H9 (cell line): ENCODE measurements around the gene ABLIM1. TPM values are rescaled to one million over a fixed set of nuclear protein-coding genes. Genes with fewer than 3 reads are reported as not detected.

Experiments used
- DNase-seq: peaks from one replicate; pipeline ENCODE4 v3.0.0-alpha.2; 2017
- H2AFZ ChIP-seq: one replicate; pipeline ENCODE4 v1.6.1; 2013; ENCODE audit warnings: mild to moderate bottlenecking, low read length, control low read depth, moderate library complexity
- H2AK5ac ChIP-seq: 2 replicates; pipeline ENCODE4 v1.6.1; 2013; ENCODE audit warnings: low read length, control low read depth, mixed read lengths; ENCODE audit not compliant: insufficient read length
- H2BK120ac ChIP-seq: one replicate; pipeline ENCODE4 v1.6.1; 2013; ENCODE audit warnings: low read depth, mild to moderate bottlenecking, low read length, control low read depth, inconsistent platforms; ENCODE audit not compliant: poor library complexity, severe bottlenecking
- H2BK12ac ChIP-seq: 2 replicates; pipeline ENCODE4 v1.6.1; 2013; ENCODE audit warnings: low read length, control low read depth, mixed read lengths, low read depth; ENCODE audit not compliant: insufficient read length
- H2BK15ac ChIP-seq: 2 replicates; pipeline ENCODE4 v1.6.1; 2013; ENCODE audit warnings: low read depth, low read length, control low read depth
- H2BK20ac ChIP-seq: one replicate; pipeline ENCODE4 v1.6.1; 2013; ENCODE audit warnings: low read depth, mild to moderate bottlenecking, low read length, control low read depth, inconsistent platforms; ENCODE audit not compliant: poor library complexity, severe bottlenecking
- H2BK5ac ChIP-seq: 2 replicates; pipeline ENCODE4 v1.6.1; 2013; ENCODE audit warnings: low read length, control low read depth, mixed read lengths; ENCODE audit not compliant: insufficient read length
- H3K14ac ChIP-seq: 2 replicates; pipeline ENCODE4 v1.6.1; 2013; ENCODE audit warnings: low read length, control low read depth; ENCODE audit not compliant: insufficient read depth
- H3K18ac ChIP-seq: 2 replicates; pipeline ENCODE4 v1.6.1; 2013; ENCODE audit warnings: low read depth, mild to moderate bottlenecking, mixed read lengths, low read length, control low read depth; ENCODE audit not compliant: insufficient read length
- H3K23ac ChIP-seq: 2 replicates; pipeline ENCODE4 v1.6.1; 2013; ENCODE audit warnings: low read length, control low read depth, mixed read lengths, low read depth; ENCODE audit not compliant: insufficient read length
- H3K23me2 ChIP-seq: 2 replicates; pipeline ENCODE4 v1.6.1; 2013; ENCODE audit warnings: low read depth, mild to moderate bottlenecking, mixed read lengths, low read length, control low read depth; ENCODE audit not compliant: insufficient read length, poor library complexity, severe bottlenecking
- H3K27ac ChIP-seq: 2 replicates; pipeline ENCODE4 v1.5.1; 2013; ENCODE audit warnings: low read length, control low read depth, mixed read lengths, low read depth; ENCODE audit not compliant: insufficient read length
- H3K27me3 ChIP-seq: 2 replicates; pipeline ENCODE4 v1.6.1; 2013; ENCODE audit warnings: low read length, control low read depth, inconsistent platforms; ENCODE audit not compliant: insufficient read depth
- H3K4ac ChIP-seq: 2 replicates; pipeline ENCODE4 v1.6.1; 2013; ENCODE audit warnings: low read depth, mild to moderate bottlenecking, control low read depth, inconsistent platforms, low read length, moderate library complexity
- H3K4me1 ChIP-seq: 2 replicates; pipeline ENCODE4 v1.6.1; 2013; ENCODE audit warnings: low read length, control low read depth, inconsistent platforms; ENCODE audit not compliant: insufficient read depth
- H3K4me2 ChIP-seq: 2 replicates; pipeline ENCODE4 v1.6.1; 2013; ENCODE audit warnings: low read length, control low read depth, mixed read lengths; ENCODE audit not compliant: insufficient read length, insufficient read depth
- H3K56ac ChIP-seq: 2 replicates; pipeline ENCODE4 v1.6.1; 2013; ENCODE audit warnings: low read depth, mild to moderate bottlenecking, mixed read lengths, low read length, control low read depth; ENCODE audit not compliant: insufficient read length
- H3K79me1 ChIP-seq: 2 replicates; pipeline ENCODE4 v1.6.1; 2013; ENCODE audit warnings: low read depth, mild to moderate bottlenecking, moderate library complexity, low read length, control low read depth, inconsistent platforms; ENCODE audit not compliant: insufficient read depth, poor library complexity, severe bottlenecking
- H3K79me2 ChIP-seq: 2 replicates; pipeline ENCODE4 v1.6.1; 2013; ENCODE audit warnings: low read length, control low read depth, inconsistent platforms; ENCODE audit not compliant: insufficient read depth
- H3K9ac ChIP-seq: 2 replicates; pipeline ENCODE4 v1.6.1; 2013; ENCODE audit warnings: low read length, control low read depth, mixed read lengths; ENCODE audit not compliant: insufficient read length; ENCODE audit errors: extremely low read depth
- H3K9me3 ChIP-seq: one replicate; pipeline ENCODE4 v1.6.1; 2013; ENCODE audit warnings: low read depth, low read length, inconsistent platforms; ENCODE audit not compliant: control insufficient read depth
- H3T11ph ChIP-seq: one replicate; pipeline ENCODE4 v1.6.1; 2013; ENCODE audit warnings: mild to moderate bottlenecking, low read length, control low read depth, inconsistent platforms
- H4K20me1 ChIP-seq: one replicate; pipeline ENCODE4 v1.6.1; 2013; ENCODE audit not compliant: control insufficient read depth, insufficient read length, insufficient read depth
- H4K5ac ChIP-seq: 2 replicates; pipeline ENCODE4 v1.6.1; 2013; ENCODE audit warnings: low read depth, mild to moderate bottlenecking, mixed read lengths, low read length, control low read depth; ENCODE audit not compliant: insufficient read length
- H4K8ac ChIP-seq: replicated peaks from 2 replicates; pipeline ENCODE4 v1.6.1; 2013; ENCODE audit warnings: low read length, control low read depth, mixed read lengths, low read depth; ENCODE audit not compliant: insufficient read length
- H4K91ac ChIP-seq: 2 replicates; pipeline ENCODE4 v1.6.1; 2013; ENCODE audit warnings: low read depth, mild to moderate bottlenecking, moderate library complexity, mixed read lengths, low read length, control low read depth; ENCODE audit not compliant: insufficient read length
- H3K27ac Mint-ChIP-seq, 3 experiments: 2 replicates in 2 of 3; 3 replicates in 1 of 3; pipeline ENCODE4 v1.8.0; 2020 to 2021; ENCODE audit warnings: mixed read lengths in 3 of 3, mild to moderate bottlenecking in 1 of 3, moderate library complexity in 1 of 3
- H3K27me3 Mint-ChIP-seq: 2 replicates; pipeline ENCODE4 v1.8.0; 2021; ENCODE audit warnings: low read depth, mild to moderate bottlenecking, moderate library complexity, mixed read lengths
- H3K36me3 Mint-ChIP-seq, 3 experiments: 2 replicates in 2 of 3; 3 replicates in 1 of 3; pipeline ENCODE4 v1.8.0; 2020 to 2021; ENCODE audit warnings: low read depth in 3 of 3, mixed read lengths in 3 of 3; ENCODE audit not compliant: insufficient read depth in 1 of 3
- H3K4me1 Mint-ChIP-seq, 2 experiments: 2 replicates each; pipeline ENCODE4 v1.8.0; 2020; ENCODE audit warnings: mixed read lengths in 2 of 2
- H3K4me3 Mint-ChIP-seq, 2 experiments: 2 replicates in 1 of 2; 3 replicates in 1 of 2; pipeline ENCODE4 v1.8.0; 2020 to 2021; ENCODE audit warnings: mild to moderate bottlenecking in 2 of 2, mixed read lengths in 2 of 2, moderate library complexity in 1 of 2
- H3K9me3 Mint-ChIP-seq, 2 experiments: 2 replicates in 1 of 2; 3 replicates in 1 of 2; pipeline ENCODE4 v1.8.0; 2020; ENCODE audit warnings: mild to moderate bottlenecking in 2 of 2, mixed read lengths in 2 of 2, moderate library complexity in 1 of 2
- WGBS: extraction: QIAGEN DNeasy Blood & Tissue Kit; methylation state at CpG from one replicate; pipeline ENCODE4 v1.1.7; 2013; ENCODE audit warnings: missing lambda C conversion rate, low lambda C conversion rate, mixed read lengths; ENCODE audit not compliant: insufficient read length; ENCODE audit errors: extremely low coverage; 5-methylcytosine and 5-hydroxymethylcytosine counted together
- total RNA-seq: library from RNA; stranded (reverse); gene quantifications from 2 replicates; pipeline ENCODE4 v1.2.1, GENCODE V29; 2021
- TF ChIP-seq, protein P1 (sequence below): fragments of 200-600 bp; sonication (generic); conservative IDR thresholded peaks from 3 replicates; pipeline ENCODE4 v1.8.0; 2021; ENCODE audit warnings: antibody characterized with exemption, mild to moderate bottlenecking

The ABLIM1 gene
- total RNA-seq, 1 experiment from 2014 or later, result 32.1 TPM

DNA sequence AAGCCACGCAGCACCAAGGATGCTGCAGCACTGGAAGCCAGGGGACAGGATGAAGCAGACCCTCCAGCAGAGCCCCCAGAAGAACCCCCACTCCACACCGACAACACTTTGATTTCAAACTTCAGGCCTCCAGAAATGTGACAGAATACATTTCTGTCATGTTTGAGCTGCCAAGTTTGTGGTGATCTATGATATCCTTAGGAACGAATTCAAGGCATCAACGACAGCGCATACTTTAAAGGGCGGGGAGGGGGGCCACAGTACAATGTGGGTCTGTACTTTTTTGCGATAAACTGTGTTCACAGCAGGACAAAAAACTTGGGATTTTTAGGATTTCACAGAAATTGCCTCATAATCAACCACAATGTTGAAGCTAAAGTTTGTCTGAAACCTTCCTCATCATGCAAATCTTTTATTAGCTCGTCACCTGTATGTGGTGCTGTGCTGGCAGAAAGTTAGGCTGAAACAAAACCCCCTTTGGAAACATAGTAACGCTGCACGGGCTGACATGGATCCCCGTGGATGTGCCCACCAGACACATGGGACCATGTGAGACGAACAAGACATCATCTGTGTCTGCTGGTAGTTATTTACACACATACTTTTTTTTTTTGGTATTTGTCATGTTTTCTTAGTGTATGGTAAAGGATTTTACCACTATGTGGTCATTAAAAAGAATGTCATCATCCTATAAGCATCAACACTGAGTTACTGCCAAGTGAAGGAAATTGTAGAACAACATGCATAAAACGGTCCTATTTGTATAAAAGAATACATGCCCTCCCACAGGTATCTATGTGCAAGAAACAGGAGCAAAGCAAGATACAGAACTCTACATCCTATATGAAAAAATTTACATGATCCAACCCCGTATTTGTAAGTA is 140.5 kb downstream of the ABLIM1 start:
- H3K4me3 Mint-ChIP-seq, result no peak overlapping the region
- DNase-seq, result no peak
- peak overlapping the region; percentile 9 to 55 (median 14); a peak in 4 of 7 replicates for H3K27ac Mint-ChIP-seq
- Histone ChIP-seq H3K79me2 (no peaks in the 10 kb centered on the region), H3K4ac (no peak overlapping the region), H4K91ac (no peak overlapping the region), H3K79me1 (no peaks in the 10 kb centered on the region), H3K23ac (no peak overlapping the region), H3T11ph (no peak overlapping the region), H3K23me2 (no peaks in the 10 kb centered on the region), H2BK15ac (no peak overlapping the region), H2BK20ac (no peak overlapping the region), H3K4me2 (no peak overlapping the region), H3K27ac (no peak overlapping the region), H2BK12ac (no peak overlapping the region), H4K5ac (no peak overlapping the region), H3K27me3 (no peaks in the 10 kb centered on the region), H3K9me3 (no peaks in the 10 kb centered on the region), H3K18ac (no peak overlapping the region), H2AK5ac (no peak overlapping the region), H2BK5ac (no peak overlapping the region), H3K4me1 (peaks cover 4% of the 10 kb centered on the region; the same call in 1 of the 2 replicates), H2AFZ (no peak overlapping the region), H2BK120ac (no peak overlapping the region), H3K9ac (no peak overlapping the region), H3K56ac (no peak overlapping the region), H3K14ac (no peak overlapping the region), H4K8ac (no peak overlapping the region), H4K20me1 (no peaks in the 10 kb centered on the region)
- peaks cover 0 to 2% (median 0%) of the 10 kb centered on the region in 3 experiments; a peak in 2 of 7 replicates for H3K36me3 Mint-ChIP-seq
- H3K4me1 Mint-ChIP-seq, result peaks cover 51 to 65% of the 10 kb centered on the region in 2 experiments
- H3K27me3 Mint-ChIP-seq, result no peaks in the 10 kb centered on the region; the same call in 1 of the 2 replicates
- TF ChIP-seq, protein P1, sequence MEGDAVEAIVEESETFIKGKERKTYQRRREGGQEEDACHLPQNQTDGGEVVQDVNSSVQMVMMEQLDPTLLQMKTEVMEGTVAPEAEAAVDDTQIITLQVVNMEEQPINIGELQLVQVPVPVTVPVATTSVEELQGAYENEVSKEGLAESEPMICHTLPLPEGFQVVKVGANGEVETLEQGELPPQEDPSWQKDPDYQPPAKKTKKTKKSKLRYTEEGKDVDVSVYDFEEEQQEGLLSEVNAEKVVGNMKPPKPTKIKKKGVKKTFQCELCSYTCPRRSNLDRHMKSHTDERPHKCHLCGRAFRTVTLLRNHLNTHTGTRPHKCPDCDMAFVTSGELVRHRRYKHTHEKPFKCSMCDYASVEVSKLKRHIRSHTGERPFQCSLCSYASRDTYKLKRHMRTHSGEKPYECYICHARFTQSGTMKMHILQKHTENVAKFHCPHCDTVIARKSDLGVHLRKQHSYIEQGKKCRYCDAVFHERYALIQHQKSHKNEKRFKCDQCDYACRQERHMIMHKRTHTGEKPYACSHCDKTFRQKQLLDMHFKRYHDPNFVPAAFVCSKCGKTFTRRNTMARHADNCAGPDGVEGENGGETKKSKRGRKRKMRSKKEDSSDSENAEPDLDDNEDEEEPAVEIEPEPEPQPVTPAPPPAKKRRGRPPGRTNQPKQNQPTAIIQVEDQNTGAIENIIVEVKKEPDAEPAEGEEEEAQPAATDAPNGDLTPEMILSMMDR, result no peak
- no CpG with 5 or more reads among the region's 14 CpGs for WGBS
- H3K9me3 Mint-ChIP-seq, result no peaks in the 10 kb centered on the region
